GM10847 (cell line): Measurements from ENCODE around the gene GDF10.

Experiments
- POLR2A ChIP-seq: IDR thresholded peaks from 2 replicates; pipeline ENCODE4 v1.6.1; 2011; ENCODE audit not compliant: insufficient read length; ENCODE audit errors: extremely low read depth

Gene GDF10

DNA sequence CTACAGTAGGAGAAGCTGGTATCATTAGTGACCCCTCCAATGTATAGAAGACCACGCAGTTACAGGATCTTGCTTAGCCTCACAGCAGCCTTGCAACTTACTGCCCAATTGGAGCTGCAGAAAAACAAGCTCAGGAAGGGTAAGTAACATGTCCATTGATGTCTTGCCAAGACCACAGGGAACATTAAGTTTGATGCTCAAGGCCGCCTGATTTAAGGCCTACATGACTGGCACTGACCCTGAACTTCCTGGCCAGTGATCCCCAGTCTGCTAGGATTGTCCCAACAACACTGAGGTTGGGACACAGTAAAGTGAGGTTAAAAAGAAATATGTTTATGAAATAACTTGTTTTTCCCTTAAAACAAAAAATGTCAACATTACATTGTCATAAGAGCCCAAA, 15.4 kb downstream of the GDF10 start:
- TF ChIP-seq POLR2A = no peak

DNA sequence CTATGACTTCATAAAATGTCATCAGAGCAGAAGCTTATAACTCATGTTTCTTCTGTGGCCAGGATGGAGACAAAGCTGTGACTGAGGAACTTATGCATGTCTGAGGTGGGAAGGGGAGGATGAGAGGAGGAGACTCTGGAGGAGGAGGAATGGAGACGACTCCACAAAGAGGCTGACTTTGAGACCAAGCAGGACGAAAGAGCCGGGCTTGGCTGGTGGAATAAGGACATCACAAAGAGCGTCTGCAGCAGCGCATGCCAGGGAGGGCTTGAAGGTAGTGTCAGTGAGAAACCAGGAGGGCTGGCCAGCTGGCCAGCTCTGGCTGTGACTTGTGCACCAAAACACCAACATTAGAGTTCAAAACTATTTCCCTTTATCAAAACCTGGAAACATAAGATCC, 16.1 kb downstream of the GDF10 start:
- TF ChIP-seq POLR2A = no peak

DNA sequence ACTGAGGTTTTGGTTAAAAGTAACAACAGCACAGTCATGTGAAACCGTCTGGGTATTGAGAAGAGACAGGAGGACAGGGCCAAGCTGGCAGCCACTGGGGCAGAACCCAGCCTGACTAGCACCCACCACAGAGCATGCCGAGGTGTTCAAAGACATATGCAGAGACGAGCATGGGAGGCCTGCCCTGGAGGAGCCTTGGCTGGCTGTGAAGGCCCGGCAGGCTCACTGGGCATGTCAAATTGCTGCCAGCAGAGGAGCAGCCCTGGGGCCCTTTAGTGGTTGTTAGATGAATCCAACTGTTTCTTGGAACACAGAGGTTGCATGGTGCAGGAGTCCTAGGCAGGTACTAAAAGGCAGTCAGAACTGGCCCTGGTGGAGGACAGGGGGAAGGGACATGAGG, 17.3 kb downstream of the GDF10 start:
- no peak for TF ChIP-seq POLR2A

DNA sequence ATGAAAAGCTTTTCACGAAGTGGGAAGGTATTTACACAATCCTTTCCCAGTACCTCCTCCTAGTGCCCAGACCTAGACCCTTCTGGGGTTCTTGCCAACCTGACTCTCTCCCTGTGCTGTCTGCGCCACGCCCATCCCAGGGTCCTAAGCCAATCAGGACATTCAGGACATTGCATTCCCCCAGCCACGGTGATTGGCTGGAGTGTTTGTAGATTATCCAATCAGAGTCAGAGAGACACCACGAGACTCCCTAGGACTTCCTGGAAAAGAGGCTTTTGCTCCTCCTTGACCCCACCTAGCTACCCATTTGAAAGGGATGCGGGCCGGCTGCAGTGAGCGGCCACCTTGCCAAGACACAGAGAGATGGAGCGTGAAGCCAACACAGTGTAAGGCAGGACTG, 18.7 kb downstream of the GDF10 start:
- TF ChIP-seq POLR2A = no peak

DNA sequence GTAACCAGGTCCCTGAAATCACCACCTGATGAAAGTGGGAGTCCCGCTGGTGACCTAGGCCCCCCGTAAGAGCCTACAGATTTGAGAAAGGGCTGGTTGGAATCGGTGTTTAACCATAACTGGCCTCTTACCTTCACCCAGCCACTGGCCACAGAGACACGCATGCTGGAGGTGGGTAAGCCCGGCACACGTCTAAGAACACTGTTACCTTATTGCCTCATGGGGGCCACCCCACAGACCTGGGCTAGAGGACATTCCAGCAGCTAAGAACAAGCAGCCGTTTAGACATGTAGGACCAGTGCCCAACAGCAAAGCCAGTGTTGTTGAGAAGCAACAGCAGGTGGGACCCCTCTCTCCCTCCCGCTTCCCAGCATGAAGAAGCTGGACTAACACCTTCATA, 19.8 kb downstream of the GDF10 start:
- TF ChIP-seq POLR2A = no peak

DNA sequence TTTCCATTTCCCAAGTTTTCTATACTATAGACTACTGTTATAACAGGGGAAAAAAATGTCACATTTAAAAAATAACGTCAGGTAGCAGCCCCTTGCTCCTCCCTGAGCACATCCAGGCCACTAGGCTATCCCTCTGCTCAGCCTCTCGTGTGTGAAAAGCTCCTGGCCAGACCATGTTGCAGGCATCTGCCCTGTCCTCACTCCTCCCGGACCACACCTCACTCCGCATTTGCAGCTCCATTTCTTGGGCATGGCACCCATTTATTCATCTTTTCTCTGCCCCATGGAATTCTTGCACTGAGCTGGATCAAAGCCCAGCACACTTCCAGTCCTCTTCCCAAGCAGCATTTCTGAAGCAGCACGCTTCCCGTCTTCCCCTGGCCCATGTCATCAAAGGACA, 20.8 kb downstream of the GDF10 start:
- no peak for TF ChIP-seq POLR2A

DNA sequence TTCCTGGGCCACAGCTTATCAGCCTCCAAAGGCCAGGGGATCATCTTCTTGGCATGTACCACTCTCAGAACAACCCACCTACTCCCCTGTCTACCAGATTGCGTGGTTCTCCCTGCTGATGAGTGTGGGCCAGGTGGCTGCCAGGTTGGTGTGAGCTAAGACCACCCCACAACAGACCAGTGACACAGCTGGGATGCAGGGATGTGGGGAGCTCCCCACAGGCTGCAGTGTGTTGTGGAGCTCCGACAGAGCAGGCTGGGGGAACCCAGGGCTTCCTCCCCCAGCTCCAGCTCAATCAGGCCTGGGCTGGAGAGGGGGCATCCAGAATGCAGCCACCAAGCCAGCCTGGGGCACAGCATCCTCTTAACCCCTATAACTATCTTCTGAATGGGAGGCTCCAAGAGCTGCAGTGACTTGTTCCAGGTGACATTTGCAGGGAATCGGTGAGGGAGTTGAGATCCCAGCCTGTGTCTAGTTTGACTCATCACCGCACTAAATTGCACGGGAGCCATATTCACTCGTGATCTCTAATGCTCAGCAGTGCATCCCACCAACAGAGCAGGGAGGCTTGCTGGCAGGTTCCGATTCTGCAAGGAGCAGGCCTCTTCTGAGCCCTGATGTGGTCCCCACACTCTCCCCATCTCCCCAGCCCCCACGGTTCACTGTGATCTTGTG, 21.7 kb downstream of the GDF10 start:
- no peak for TF ChIP-seq POLR2A

DNA sequence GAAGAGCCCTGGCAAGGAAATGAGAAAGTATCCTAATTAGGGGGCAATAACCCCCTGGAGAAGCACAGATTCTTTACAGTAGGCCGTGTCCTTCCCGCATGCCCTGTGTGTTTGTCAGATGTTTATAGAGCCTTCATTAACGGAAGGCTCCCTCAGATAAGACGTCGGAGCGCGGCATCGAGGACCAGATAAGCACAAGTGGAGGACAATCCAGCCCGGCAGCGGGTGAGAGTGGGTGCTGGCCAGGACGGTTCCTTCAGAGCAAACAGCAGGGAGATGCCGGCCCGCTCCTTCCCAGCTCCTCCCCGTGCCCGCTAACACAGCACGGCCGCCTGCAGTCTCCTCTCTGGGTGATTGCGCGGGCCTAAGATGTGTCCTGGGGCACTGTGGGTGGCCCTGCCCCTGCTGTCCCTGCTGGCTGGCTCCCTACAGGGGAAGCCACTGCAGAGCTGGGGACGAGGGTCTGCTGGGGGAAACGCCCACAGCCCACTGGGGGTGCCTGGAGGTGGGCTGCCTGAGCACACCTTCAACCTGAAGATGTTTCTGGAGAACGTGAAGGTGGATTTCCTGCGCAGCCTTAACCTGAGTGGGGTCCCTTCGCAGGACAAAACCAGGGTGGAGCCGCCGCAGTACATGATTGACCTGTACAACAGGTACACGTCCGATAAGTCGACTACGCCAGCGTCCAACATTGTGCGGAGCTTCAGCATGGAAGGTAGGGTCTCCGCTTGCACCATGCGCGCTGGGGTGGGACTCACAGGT, 22.5 kb downstream of the GDF10 start, which contains the start of gene GDF2:
Gene GDF2 (plus strand): TSS at position 155 of the 762 bp plus-strand sequence. CDS start 215 bp downstream, at position 370.
- no peak for TF ChIP-seq POLR2A

DNA sequence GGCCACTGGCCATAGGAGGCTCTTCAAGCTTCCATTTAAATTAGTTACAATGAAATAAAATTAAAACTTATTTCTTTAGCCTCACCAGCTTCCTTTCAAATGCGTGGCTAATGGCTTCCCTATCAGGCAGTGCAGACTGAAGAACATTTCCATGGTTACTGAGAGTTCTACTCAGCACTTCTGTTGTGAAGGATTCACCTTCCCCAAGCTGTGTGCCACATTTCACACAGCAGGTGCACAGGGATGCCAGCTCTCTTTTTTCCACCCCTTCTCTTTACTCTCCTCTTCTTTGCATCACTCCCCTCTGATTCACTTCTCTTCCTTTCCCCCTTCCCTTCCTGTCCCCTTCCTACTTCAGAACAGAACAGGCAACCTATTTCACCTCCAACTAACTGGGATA, 23.1 kb downstream of the GDF10 start:
- no peak for TF ChIP-seq POLR2A

DNA sequence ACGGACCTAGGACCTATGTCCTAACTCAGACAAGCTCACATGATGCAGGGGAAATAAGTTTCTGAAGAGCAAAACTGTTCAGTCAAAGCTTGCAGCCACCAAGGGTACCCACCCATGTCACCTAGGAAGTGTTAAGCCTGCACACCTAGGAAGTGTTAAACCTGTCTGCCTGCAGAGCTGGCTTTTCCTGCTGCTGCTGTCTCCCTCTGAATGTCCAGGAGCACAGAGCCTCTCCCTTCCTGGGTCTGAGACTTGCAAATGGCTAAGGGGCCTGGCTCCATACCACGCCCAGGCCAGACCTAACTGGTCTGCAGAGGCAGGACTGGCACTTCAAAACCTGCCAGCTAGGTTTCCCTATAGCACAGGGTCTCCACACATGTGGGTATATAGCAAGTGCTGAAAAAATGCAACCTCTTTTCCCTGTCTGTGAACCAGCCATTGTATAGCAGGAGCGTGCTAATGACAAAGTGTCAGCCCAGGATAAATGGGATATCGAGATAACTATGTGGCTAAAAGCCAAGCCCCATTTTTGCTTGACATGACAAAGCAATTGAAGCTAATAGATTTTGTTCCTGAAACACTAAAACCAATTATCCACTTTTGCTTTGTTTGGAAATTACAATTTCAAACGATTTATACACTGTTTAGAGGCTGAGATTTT, 23.8 kb downstream of the GDF10 start:
- no peak for TF ChIP-seq POLR2A

DNA sequence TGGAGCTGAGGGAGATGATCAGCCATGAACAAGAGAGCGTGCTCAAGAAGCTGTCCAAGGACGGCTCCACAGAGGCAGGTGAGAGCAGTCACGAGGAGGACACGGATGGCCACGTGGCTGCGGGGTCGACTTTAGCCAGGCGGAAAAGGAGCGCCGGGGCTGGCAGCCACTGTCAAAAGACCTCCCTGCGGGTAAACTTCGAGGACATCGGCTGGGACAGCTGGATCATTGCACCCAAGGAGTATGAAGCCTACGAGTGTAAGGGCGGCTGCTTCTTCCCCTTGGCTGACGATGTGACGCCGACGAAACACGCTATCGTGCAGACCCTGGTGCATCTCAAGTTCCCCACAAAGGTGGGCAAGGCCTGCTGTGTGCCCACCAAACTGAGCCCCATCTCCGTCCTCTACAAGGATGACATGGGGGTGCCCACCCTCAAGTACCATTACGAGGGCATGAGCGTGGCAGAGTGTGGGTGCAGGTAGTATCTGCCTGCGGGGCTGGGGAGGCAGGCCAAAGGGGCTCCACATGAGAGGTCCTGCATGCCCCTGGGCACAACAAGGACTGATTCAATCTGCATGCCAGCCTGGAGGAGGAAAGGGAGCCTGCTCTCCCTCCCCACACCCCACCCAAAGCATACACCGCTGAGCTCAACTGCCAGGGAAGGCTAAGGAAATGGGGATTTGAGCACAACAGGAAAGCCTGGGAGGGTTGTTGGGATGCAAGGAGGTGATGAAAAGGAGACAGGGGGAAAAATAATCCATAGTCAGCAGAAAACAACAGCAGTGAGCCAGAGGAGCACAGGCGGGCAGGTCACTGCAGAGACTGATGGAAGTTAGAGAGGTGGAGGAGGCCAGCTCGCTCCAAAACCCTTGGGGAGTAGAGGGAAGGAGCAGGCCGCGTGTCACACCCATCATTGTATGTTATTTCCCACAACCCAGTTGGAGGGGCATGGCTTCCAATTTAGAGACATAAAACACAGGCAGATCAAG, 25.6 kb downstream of the GDF10 start:
- no peak for TF ChIP-seq POLR2A

DNA sequence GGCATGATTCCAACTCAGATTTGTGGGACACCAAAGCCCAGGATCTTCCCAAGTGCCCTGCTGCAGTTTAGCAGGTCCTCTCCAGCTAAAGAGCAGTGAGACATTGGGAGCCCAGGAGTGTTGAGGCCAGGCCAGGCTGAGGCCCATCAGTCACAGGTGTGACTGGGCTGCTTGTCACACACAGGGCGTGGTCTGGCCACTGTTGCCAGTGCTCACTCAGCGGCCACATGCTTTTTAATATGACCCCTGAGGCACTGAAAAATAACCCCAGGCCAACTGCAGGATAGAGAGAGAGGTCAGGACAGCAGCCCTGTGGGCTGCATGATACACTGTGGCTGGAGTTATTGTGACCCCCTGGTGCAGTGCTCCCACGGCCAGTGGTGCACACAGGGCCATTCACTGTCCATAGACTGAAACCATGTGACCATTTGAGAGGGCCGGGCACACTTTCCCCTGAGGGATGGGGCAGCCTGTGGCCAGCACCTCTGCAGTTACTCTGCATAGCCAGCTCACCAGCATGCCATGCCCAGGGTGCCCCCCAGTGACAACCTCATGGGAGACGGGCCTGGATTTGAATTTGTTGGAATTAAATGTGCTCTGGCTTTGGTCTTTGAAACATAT, 26.4 kb downstream of the GDF10 start:
- no peak for TF ChIP-seq POLR2A

DNA sequence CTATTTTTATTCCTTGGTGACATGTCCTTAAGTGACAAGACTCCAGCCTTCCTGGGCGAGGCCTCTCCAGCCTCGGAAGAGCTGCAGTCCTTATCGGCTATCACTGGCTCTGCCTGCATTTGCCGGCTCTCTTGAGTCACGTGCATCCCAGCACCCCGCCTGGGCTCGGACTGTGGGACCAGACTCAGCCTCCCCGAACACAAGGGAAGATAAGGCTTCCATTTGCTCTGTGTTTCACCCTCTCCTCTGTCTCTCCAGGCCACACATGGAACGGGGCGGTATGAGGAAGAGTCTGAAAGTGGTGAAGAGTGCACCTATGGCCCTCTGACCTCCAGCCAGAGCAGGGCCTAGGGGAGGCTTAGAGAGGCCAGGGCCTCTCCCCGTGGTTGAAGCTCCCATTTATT, 26.9 kb downstream of the GDF10 start:
- no peak for TF ChIP-seq POLR2A

DNA sequence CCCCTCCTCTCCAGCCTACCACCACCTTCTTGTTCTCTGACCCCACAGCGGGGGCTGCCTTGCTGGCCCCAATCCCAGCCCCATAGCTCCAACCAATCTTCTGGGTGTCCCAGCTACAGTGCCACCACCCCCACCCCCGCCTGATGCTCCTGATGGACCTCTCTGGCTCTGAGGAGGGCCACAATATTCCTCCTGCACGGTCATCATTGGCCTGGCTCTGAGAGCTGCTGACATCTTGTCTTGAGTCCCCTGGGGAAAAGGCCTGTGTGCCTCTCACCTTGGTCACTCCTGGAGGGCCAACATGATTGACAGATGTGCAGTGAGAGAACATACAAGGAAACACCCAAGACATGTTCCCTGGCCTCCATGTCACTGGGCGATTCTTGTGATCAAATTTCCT, 29.9 kb downstream of the GDF10 start:
- no peak for TF ChIP-seq POLR2A

DNA sequence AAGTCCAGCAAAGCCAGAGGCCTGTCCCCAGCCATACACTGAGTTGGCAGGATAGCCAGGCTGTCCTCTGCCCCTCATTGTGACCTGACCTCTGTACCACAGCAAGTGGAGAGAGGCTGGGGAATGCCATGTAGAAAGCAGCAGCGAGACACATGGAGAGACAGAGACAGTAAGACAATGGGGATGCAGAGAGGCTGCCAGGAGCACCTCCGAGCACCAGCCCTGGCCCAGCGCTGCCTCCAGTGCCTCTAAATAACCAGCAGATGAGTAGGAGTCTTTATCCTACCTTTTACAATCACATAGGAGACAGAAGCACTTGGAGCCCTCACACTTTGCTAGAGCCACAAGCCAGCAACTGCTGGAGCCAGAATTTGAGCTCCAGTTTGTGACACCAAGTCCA, 30.4 kb downstream of the GDF10 start:
- no peak for TF ChIP-seq POLR2A
